Activated CD4-positive, alpha-beta memory T cell treated with anti-CD3 and anti-CD28 coated beads, Interleukin-2, amount 10 ng/mL, durations not matched to agents 7 days and 5 days (primary cell): ENCODE results near the gene UBE2D2. TPM values are rescaled to one million over a fixed set of nuclear protein-coding genes. Genes with fewer than 3 reads are reported as not detected.
"Not testable (repeated sequence)": the region's sequence is repeated elsewhere in the genome, so short reads cannot be mapped to it uniquely, and the experiment has no call there.

Experiments used
- CTCF ChIA-PET: fragments of 350-600 bp; sonication (Branson Sonifier 250); formaldehyde crosslinking; loops from one replicate; lab custom pipeline; 2021; ENCODE audit warnings: antibody characterized with exemption, inconsistent platforms; lab: Charles Lee
- POLR2A ChIA-PET: fragments of 350-600 bp; sonication (Branson Sonifier 250); formaldehyde crosslinking; loops from one replicate; lab custom pipeline; 2021; ENCODE audit warnings: antibody characterized with exemption; lab: Charles Lee
- DNase-seq: peaks from one replicate; pipeline ENCODE4 v3.0.0-alpha.2; 2020
- H3K27ac Mint-ChIP-seq: one replicate; pipeline ENCODE4 v1.8.0; 2021; ENCODE audit warnings: mild to moderate bottlenecking, mixed read lengths
- H3K27me3 Mint-ChIP-seq: one replicate; pipeline ENCODE4 v1.8.0; 2021; ENCODE audit warnings: mixed read lengths
- H3K36me3 Mint-ChIP-seq: one replicate; pipeline ENCODE4 v1.8.0; 2021; ENCODE audit warnings: low read depth, mixed read lengths
- H3K4me1 Mint-ChIP-seq: one replicate; pipeline ENCODE4 v1.8.0; 2021; ENCODE audit warnings: mixed read lengths
- H3K4me3 Mint-ChIP-seq: one replicate; pipeline ENCODE4 v1.8.0; 2021; ENCODE audit warnings: mild to moderate bottlenecking, mixed read lengths
- H3K9me3 Mint-ChIP-seq: one replicate; pipeline ENCODE4 v1.8.0; 2021; ENCODE audit warnings: mixed read lengths
- total RNA-seq, 2 experiments: library from RNA; stranded (reverse); gene quantifications; one replicate each; pipeline ENCODE4 v1.2.3, GENCODE V29; 2021

UBE2D2 gene
- total RNA-seq = 100 to 1,000 TPM; 241 to 244 TPM

- peak within 1 kb of the TSS; percentile 95 for H3K4me3 Mint-ChIP-seq
- H3K36me3 Mint-ChIP-seq = peaks cover 38% of the 10 kb centered on the region
- peaks cover 36% of the 10 kb centered on the region for H3K4me1 Mint-ChIP-seq
- no peaks in the 10 kb centered on the region for H3K27me3 Mint-ChIP-seq
- no peaks in the 10 kb centered on the region for H3K9me3 Mint-ChIP-seq
- ChIA-PET CTCF (interaction anchor here (0.7 to 6.7 kb wide), 14 partner anchors 9 to 219 kb away, joined by 3 to 55 read pairs (median 4); partner anchors contain the start of genes CXXC5, DNAJC18, PAIP2 and STING1), POLR2A (interaction anchor here (0.6 to 7.6 kb wide), 44 partner anchors 10 to 1208 kb away, joined by 3 to 109 read pairs (median 4); partner anchors contain the start of genes DNAJC18, MATR3, PAIP2 and STING1)
- peak within 1 kb of the TSS; percentile 95 for H3K27ac Mint-ChIP-seq
- peak; percentile 98 for DNase-seq
Measured at GRCh38 chr5:139560752-139561654, at the start of gene UBE2D2. TSS of gene UBE2D2 (plus strand) at chr5:139561339. CDS start at chr5:139561792, 453 bp downstream.

GRCh38 chr5:139512786-139513390 lies 48.3 kb upstream of the UBE2D2 start:
- DNase-seq = no peak
- ChIA-PET POLR2A (interaction anchor here (0.9 to 5.0 kb wide), 16 partner anchors 10 to 109 kb away, joined by 3 to 43 read pairs (median 6); partner anchors contain the start of genes SMIM33, SPATA24 and STING1), CTCF (interaction anchor here (0.6 to 10.0 kb wide), 23 partner anchors 11 to 115 kb away, joined by 3 to 329 read pairs (median 6); partner anchors contain the start of genes DNAJC18, STING1 and UBE2D2)
- peaks cover 60% of the 10 kb centered on the region for H3K4me1 Mint-ChIP-seq
- H3K27ac Mint-ChIP-seq = no peak overlapping the region
- H3K9me3 Mint-ChIP-seq = peaks cover 2% of the 10 kb centered on the region
- H3K36me3 Mint-ChIP-seq = peaks cover 9% of the 10 kb centered on the region
- no peak overlapping the region for H3K4me3 Mint-ChIP-seq
- H3K27me3 Mint-ChIP-seq = no peaks in the 10 kb centered on the region

- CTCF ChIA-PET = interaction anchor here (0.6 to 10.0 kb wide), 25 partner anchors 12 to 127 kb away, joined by 3 to 329 read pairs (median 6); partner anchors contain the start of genes DNAJC18, SPATA24, STING1 and UBE2D2
- H3K9me3 Mint-ChIP-seq, H3K4me3 Mint-ChIP-seq, H3K27me3 Mint-ChIP-seq, H3K36me3 Mint-ChIP-seq: not testable (repeated sequence)
- peak overlapping the region; percentile 36 for H3K27ac Mint-ChIP-seq
- POLR2A ChIA-PET = interaction anchor here (0.7 to 5.0 kb wide), 14 partner anchors 11 to 110 kb away, joined by 3 to 43 read pairs (median 6); partner anchors contain the start of genes SMIM33, SPATA24, STING1 and UBE2D2
- DNase-seq = peak; percentile 85
- H3K4me1 Mint-ChIP-seq = peaks cover 64% of the 10 kb centered on the region
Measured at GRCh38 chr5:139513434-139513833, 47.7 kb upstream of the UBE2D2 start.

- DNase-seq = no peak
- CTCF ChIA-PET = interaction anchor here (1.0 to 10.0 kb wide), 23 partner anchors 12 to 128 kb away, joined by 3 to 329 read pairs (median 6); partner anchors contain the start of genes DNAJC18, SPATA24, STING1 and UBE2D2
- Mint-ChIP-seq H3K9me3 (peaks cover 2% of the 10 kb centered on the region), H3K27me3 (peaks cover 2% of the 10 kb centered on the region), H3K4me1 (peaks cover 70% of the 10 kb centered on the region), H3K4me3 (no peak overlapping the region), H3K36me3 (peaks cover 9% of the 10 kb centered on the region), H3K27ac (peak overlapping the region; percentile 36)
- POLR2A ChIA-PET = interaction anchor here (0.7 to 5.0 kb wide), 12 partner anchors 11 to 110 kb away, joined by 3 to 43 read pairs (median 6); partner anchors contain the start of genes SMIM33, SPATA24, STING1 and UBE2D2
Measured at GRCh38 chr5:139513852-139514485, 47.2 kb upstream of the UBE2D2 start.

GRCh38 chr5:139514486-139514856 lies 46.7 kb upstream of the UBE2D2 start:
- CTCF ChIA-PET = interaction anchor here (0.7 to 10.0 kb wide), 21 partner anchors 13 to 128 kb away, joined by 3 to 329 read pairs (median 7); partner anchors contain the start of genes DNAJC18, PROB1, SPATA24 and STING1

GRCh38 chr5:139517683-139518564 lies 43.2 kb upstream of the UBE2D2 start:
- peaks cover 41% of the 10 kb centered on the region for H3K4me1 Mint-ChIP-seq

More at GRCh38 chr5:139514486-139514856, 46.7 kb upstream of the UBE2D2 start:
- H3K4me1 Mint-ChIP-seq = peaks cover 71% of the 10 kb centered on the region
- H3K27me3 Mint-ChIP-seq = peaks cover 2% of the 10 kb centered on the region
- POLR2A ChIA-PET = interaction anchor here (0.9 to 5.0 kb wide), 13 partner anchors 10 to 100 kb away, joined by 3 to 43 read pairs (median 5); partner anchors contain the start of genes SMIM33, STING1 and UBE2D2
- peaks cover 2% of the 10 kb centered on the region for H3K9me3 Mint-ChIP-seq
- H3K36me3 Mint-ChIP-seq = peaks cover 9% of the 10 kb centered on the region
- H3K27ac Mint-ChIP-seq = peak overlapping the region; percentile 36
- no peak overlapping the region for H3K4me3 Mint-ChIP-seq
- DNase-seq = peak; percentile 59

GRCh38 chr5:139523635-139524445 lies 37.3 kb upstream of the UBE2D2 start:
- POLR2A ChIA-PET = interaction anchor here (1.1 to 1.6 kb wide), 2 partner anchors 9 to 248 kb away, joined by 3 read pairs; no protein-coding TSS in a partner anchor
- Mint-ChIP-seq H3K27me3 (peaks cover 2% of the 10 kb centered on the region), H3K4me3 (no peak overlapping the region), H3K27ac (no peak overlapping the region), H3K9me3 (no peaks in the 10 kb centered on the region), H3K36me3 (no peaks in the 10 kb centered on the region), H3K4me1 (peaks cover 6% of the 10 kb centered on the region)
- CTCF ChIA-PET = interaction anchor here (0.6 to 1.6 kb wide), 5 partner anchors 8 to 187 kb away, joined by 3 to 5 read pairs (median 3); no protein-coding TSS in a partner anchor
- DNase-seq = no peak

More at GRCh38 chr5:139517683-139518564, 43.2 kb upstream of the UBE2D2 start:
- H3K27me3 Mint-ChIP-seq = peaks cover 2% of the 10 kb centered on the region
- peak overlapping the region; percentile 83 for H3K27ac Mint-ChIP-seq
- ChIA-PET CTCF (interaction anchor here (0.6 to 10.0 kb wide), 20 partner anchors 21 to 124 kb away, joined by 3 to 329 read pairs (median 4); partner anchors contain the start of genes DNAJC18, SMIM33, SPATA24 and STING1), POLR2A (interaction anchor here (0.7 to 4.0 kb wide), 11 partner anchors 36 to 248 kb away, joined by 3 to 18 read pairs (median 4); partner anchors contain the start of genes SPATA24, STING1 and UBE2D2)
- peak overlapping the region; percentile 85 for H3K4me3 Mint-ChIP-seq
- peak; percentile 92 for DNase-seq
- no peaks in the 10 kb centered on the region for H3K9me3 Mint-ChIP-seq
- no peaks in the 10 kb centered on the region for H3K36me3 Mint-ChIP-seq

- Mint-ChIP-seq H3K9me3 (no peaks in the 10 kb centered on the region), H3K27ac (no peak overlapping the region), H3K4me1 (peaks cover 4% of the 10 kb centered on the region), H3K4me3 (no peak overlapping the region), H3K36me3 (no peaks in the 10 kb centered on the region), H3K27me3 (no peaks in the 10 kb centered on the region)
- POLR2A ChIA-PET = interaction anchor here (1.1 to 1.6 kb wide), 2 partner anchors 9 to 248 kb away, joined by 3 read pairs; no protein-coding TSS in a partner anchor
- CTCF ChIA-PET = interaction anchor here (0.6 to 1.6 kb wide), 4 partner anchors 9 to 187 kb away, joined by 3 to 5 read pairs (median 4); no protein-coding TSS in a partner anchor
- no peak for DNase-seq
Measured at GRCh38 chr5:139524446-139524845, 36.7 kb upstream of the UBE2D2 start.

- ChIA-PET CTCF (interaction anchor here (0.6 to 1.6 kb wide), 4 partner anchors 9 to 106 kb away, joined by 3 to 5 read pairs (median 4); no protein-coding TSS in a partner anchor), POLR2A (interaction anchor here (1.0 to 1.6 kb wide), 3 partner anchors 10 to 249 kb away, joined by 3 read pairs; no protein-coding TSS in a partner anchor)
- Mint-ChIP-seq H3K27ac (no peak overlapping the region), H3K36me3 (no peaks in the 10 kb centered on the region), H3K27me3 (no peaks in the 10 kb centered on the region), H3K4me3 (no peak overlapping the region), H3K4me1 (peaks cover 4% of the 10 kb centered on the region), H3K9me3 (no peaks in the 10 kb centered on the region)
- DNase-seq = no peak
Measured at GRCh38 chr5:139524940-139525585, 36.1 kb upstream of the UBE2D2 start.
